HepG2 (cell line): Measurements from ENCODE around the gene JMJD8. TPM values are rescaled to one million over a fixed set of nuclear protein-coding genes. Genes with fewer than 3 reads are reported as not detected.
A peak's percentile ranks its signal among the peaks of the same experiment; 100 is the strongest.

ENCODE experiments used
- ATAC-seq: fragments of 200-7000 bp; cut with Tn5 transposase; 3 replicates; pipeline ENCODE4 v1.9.1; 2020; ENCODE audit warnings: mild to moderate bottlenecking, moderate library complexity
- BruUV-seq: library from RNA; stranded (reverse); fragments of 400-500 nt; replicated peaks from 2 replicates; lab custom pipeline; 2021; lab: Mats Ljungman, UMichigan
- CTCF ChIA-PET: fragments of 300-600 bp; formaldehyde crosslinking; extraction: SDS; loops from one replicate; lab custom pipeline; 2021; ENCODE audit warnings: low total read pairs, inconsistent platforms, low intra/inter-chr PET ratio; lab: Yijun Ruan, JAX
- POLR2A ChIA-PET: fragments of 350-600 bp; sonication (Branson Sonifier 250); formaldehyde crosslinking; loops from one replicate; lab custom pipeline; 2020; ENCODE audit warnings: antibody characterized with exemption, inconsistent platforms; lab: Yijun Ruan, JAX
- DNase-seq: peaks from one replicate; pipeline ENCODE4 v3.0.0-alpha.2; 2015; ENCODE audit warnings: low spot score
- FAIRE-seq: peaks from 3 replicates; lab custom pipeline; 2011; peaks lifted over from hg19 to GRCh38; lab: Jason Lieb, UNC
- H2AFZ ChIP-seq: one replicate; pipeline ENCODE4 v1.6.1; 2011; ENCODE audit warnings: low read length, inconsistent platforms
- H3K27ac ChIP-seq: fragments of 300-600 bp; 3 replicates; pipeline ENCODE4 v1.8.0; 2011; ENCODE audit warnings: mixed run types, mild to moderate bottlenecking, mixed read lengths, low read length, inconsistent platforms; ENCODE audit not compliant: insufficient read depth; ENCODE audit errors: extremely low read length
- H3K27me3 ChIP-seq, 2 experiments: fragments of 200-600 bp in 1 of 2; 2 replicates in 1 of 2; 3 replicates in 1 of 2; pipeline versions ENCODE4 v1.6.0 to v1.8.0; 2011; ENCODE audit warnings: low read length in 2 of 2, mild to moderate bottlenecking in 2 of 2, moderate library complexity in 2 of 2, inconsistent platforms in 1 of 2; ENCODE audit not compliant: insufficient read depth in 2 of 2, control insufficient read depth in 1 of 2
- H3K36me3 ChIP-seq, 2 experiments: fragments of 200-600 bp in 1 of 2; replicated peaks in 1 of 2; 2 replicates in 1 of 2; 3 replicates in 1 of 2; pipeline versions ENCODE4 v1.5.1 to v1.8.0; 2011; ENCODE audit warnings: low read length in 2 of 2, inconsistent platforms in 1 of 2; ENCODE audit not compliant: insufficient read depth in 2 of 2, control insufficient read depth in 1 of 2
- H3K4me1 ChIP-seq: 2 replicates; pipeline ENCODE4 v1.5.1; 2012; ENCODE audit warnings: low read length, inconsistent platforms; ENCODE audit not compliant: insufficient read depth
- H3K4me2 ChIP-seq: 2 replicates; pipeline ENCODE4 v1.6.0; 2011; ENCODE audit warnings: low read depth, low read length, inconsistent platforms
- H3K4me3 ChIP-seq, 3 experiments: fragments of 200-600 bp in 1 of 3; sonication (generic), shearing (Covaris generic) in 1 of 3; replicated peaks in 1 of 3; 2 replicates each; pipeline ENCODE4 v1.5.1; 2011 to 2016; ENCODE audit warnings: low read length in 3 of 3, inconsistent platforms in 2 of 3, low read depth in 2 of 3, mild to moderate bottlenecking in 2 of 3, control low read depth in 1 of 3, mixed read lengths in 1 of 3; ENCODE audit not compliant: insufficient read depth in 1 of 3
- H3K79me2 ChIP-seq: one replicate; pipeline ENCODE4 v1.6.1; 2011; ENCODE audit warnings: low read length, inconsistent platforms; ENCODE audit not compliant: insufficient read depth
- H3K9ac ChIP-seq: 2 replicates; pipeline ENCODE4 v1.6.0; 2011; ENCODE audit warnings: mild to moderate bottlenecking, low read depth, low read length, inconsistent platforms; ENCODE audit not compliant: insufficient read depth
- H3K9me3 ChIP-seq: 2 replicates; pipeline ENCODE4 v1.5.1; 2012; ENCODE audit warnings: mild to moderate bottlenecking, low read length
- H4K20me1 ChIP-seq: 2 replicates; pipeline ENCODE4 v1.6.0; 2011; ENCODE audit warnings: inconsistent platforms, mild to moderate bottlenecking, low read length, moderate library complexity; ENCODE audit not compliant: insufficient read depth
- AGO2 ChIP-seq: fragments of 200-400 bp; formaldehyde crosslinking; optimal IDR thresholded peaks from 2 replicates; pipeline ENCODE3; 2017; ENCODE audit warnings: mild to moderate bottlenecking, low read depth, low read length, moderate library complexity
- CBX2 ChIP-seq, 2 experiments: fragments of 200-600 bp in 1 of 2; sonication (generic); formaldehyde crosslinking in 1 of 2; IDR thresholded peaks; 2 replicates each; pipeline versions ENCODE4 v1.7.0 to v1.8.1; 2018 to 2022; ENCODE audit warnings: low read depth in 2 of 2, low read length in 1 of 2, mild to moderate bottlenecking in 1 of 2, missing genetic modification reagents in 1 of 2
- LRRFIP1 ChIP-seq: sonication (generic); formaldehyde crosslinking; conservative IDR thresholded peaks from 2 replicates; pipeline ENCODE4 v1.4.0; 2020; ENCODE audit warnings: missing genetic modification reagents
- POLR2A ChIP-seq, 2 experiments: IDR thresholded peaks; 2 replicates each; pipeline ENCODE4 v1.6.1; 2011; ENCODE audit warnings: low read depth in 2 of 2, low read length in 2 of 2, mild to moderate bottlenecking in 1 of 2, moderate library complexity in 1 of 2; ENCODE audit not compliant: insufficient read depth in 1 of 2
- RBFOX2 ChIP-seq: fragments of 200-400 bp; formaldehyde crosslinking; IDR thresholded peaks from 2 replicates; pipeline ENCODE4 v1.6.1; 2017; ENCODE audit warnings: low read depth, mild to moderate bottlenecking, low read length
- ZBTB26 ChIP-seq: IDR thresholded peaks from 2 replicates; pipeline ENCODE4 v1.6.1; 2016; ENCODE audit warnings: missing compliant biosample characterization, missing genetic modification reagents, borderline replicate concordance
- ZC3H13 ChIP-seq: sonication (generic); formaldehyde crosslinking; IDR thresholded peaks from 2 replicates; pipeline ENCODE4 v1.8.1; 2023; ENCODE audit warnings: mild to moderate bottlenecking, missing genetic modification reagents, moderate library complexity
- ZFP91 ChIP-seq: sonication (generic); formaldehyde crosslinking; IDR thresholded peaks from 2 replicates; pipeline ENCODE4 v1.9.0; 2022; ENCODE audit warnings: missing genetic modification reagents, mild to moderate bottlenecking, borderline replicate concordance
- ZNF446 ChIP-seq: sonication (generic); formaldehyde crosslinking; IDR thresholded peaks from 2 replicates; pipeline ENCODE4 v1.5.0; 2020; ENCODE audit warnings: mild to moderate bottlenecking, missing genetic modification reagents
- WGBS: methylation state at CpG from one replicate; pipeline ENCODE4 v1.1.6; 2017; ENCODE audit warnings: low lambda C conversion rate; 5-methylcytosine and 5-hydroxymethylcytosine counted together
- in situ Hi-C: cut with HindIII; loops from 2 replicates; pipeline ENCODE4 v1.10.0; 2017; ENCODE audit warnings: low pct_unique_long_range_greater_than_20kb; ENCODE audit not compliant: extremely low pct_ligation_motif_present
- intact Hi-C: fragments of 100-400 bp; cut with micrococcal nuclease; formaldehyde crosslinking; loops from one replicate; pipeline ENCODE4 v1.10.0; 2022; ENCODE audit not compliant: unreplicated experiment
- polyA plus RNA-seq, 8 experiments: library from polyadenylated mRNA; depleted of rRNA in 3 of 8; stranded (reverse) in 7 of 8; unstranded in 1 of 8; fragments of >200 nt; fragmentation: Illumina TruSeq in 4 of 8; extraction: Trizol in 4 of 8; gene quantifications; 2 replicates each; pipeline versions ENCODE4 v1.2.1 to v1.2.3, GENCODE V29; 2011 to 2016; ENCODE audit warnings: low read depth in 4 of 8, missing spikeins in 1 of 8, mixed read lengths in 1 of 8; ENCODE audit not compliant: insufficient read depth in 1 of 8
- total RNA-seq, 5 experiments: library from RNA; depleted of rRNA; stranded (reverse); fragments of >200 nt; fragmentation: Illumina TruSeq; extraction: Trizol; gene quantifications; 2 replicates each; pipeline ENCODE4 v1.2.3, GENCODE V29; 2016; ENCODE audit warnings: low read depth in 1 of 5

The JMJD8 gene
- total and polyA plus RNA-seq, 2 of the 13 experiments (the other 11 are each of a cell fraction or from before 2014, with no cell fraction given), result 2.6 to 11.8 TPM

- H3K36me3 ChIP-seq, result peaks cover 10 to 17% of the 10 kb centered on the region in 2 experiments; a peak in 4 of 5 replicates
- H3K9me3 ChIP-seq, result no peaks in the 10 kb centered on the region
- no peak overlapping the region for H2AFZ ChIP-seq
- ATAC-seq, result no peak
- H3K4me1 ChIP-seq, result peaks cover 25% of the 10 kb centered on the region
- H3K79me2 ChIP-seq, result peaks cover 8% of the 10 kb centered on the region
- in situ Hi-C loops, result no loop called here
- H3K4me3 ChIP-seq, result no peak overlapping the region
- BruUV-seq, result no TSS peak
- ChIA-PET POLR2A (interaction anchor here (1.2 kb wide), 1 partner anchor 34 kb away, joined by 3 read pairs; the partner anchor contains the start of gene ANTKMT), CTCF (interaction anchor here (1.1 to 1.5 kb wide), 2 partner anchors 19 to 76 kb away, joined by 3 to 4 read pairs; partner anchors contain the start of gene RHOT2)
- H4K20me1 ChIP-seq, result no peaks in the 10 kb centered on the region
- TF ChIP-seq ZBTB26 (CRISPR knock-in tag) (no peak), CBX2 (IDR thresholded peaks at IDR 0.05; ENCODE audit: low read depth, low read length) (no peak), CBX2 (CRISPR knock-in tag; IDR thresholded peaks at IDR 0.05; ENCODE audit: low read depth) (no peak), LRRFIP1 (no peak), ZFP91 (CRISPR knock-in tag) (0 out of 2 replicates have a peak, but pooled peaks have one; percentile 42), POLR2A (IDR thresholded peaks at IDR 0.05; ENCODE audit: insufficient read depth in 1 of 2, low read depth in 2 of 2, low read length in 2 of 2) (0 out of 4 replicates have a peak, but pooled peaks of 1 of the 2 experiments have one; percentile 13), ZC3H13 (peak; percentile 26; the same call in 1 of the 2 replicates), ZNF446 (no peak), RBFOX2 (peak; percentile 62), AGO2 (peak; percentile 82)
- H3K27ac ChIP-seq, result no peak overlapping the region
- intact Hi-C loops, result no loop called here
- H3K27me3 ChIP-seq, result no peaks in the 10 kb centered on the region; a peak in 1 of 5 replicates
- H3K9ac ChIP-seq, result no peak overlapping the region
- no peak for FAIRE-seq
- over 99% methylated on average over 28 of the region's 51 CpGs for WGBS
- no peak overlapping the region for H3K4me2 ChIP-seq
- no peak for DNase-seq
Measured at GRCh38 chr16:686459-687260, 2.5 kb upstream of the JMJD8 start.
